Skin epidermis (tissue), 12 donors: ENCODE data around the gene IGSF8.
"Not testable (repeated sequence)": the region's sequence is repeated elsewhere in the genome, so short reads cannot be mapped to it uniquely, and the experiment has no call there.

Source experiments
- H3K27ac ChIP-seq, 21 experiments: fragments of 200-600 bp; sonication (generic) in 11 of 21; one replicate each; pipeline ENCODE4 v1.5.0; 2020; ENCODE audit warnings: mild to moderate bottlenecking in 3 of 21, inconsistent platforms in 2 of 21, moderate library complexity in 2 of 21
- H3K4me3 ChIP-seq, 7 experiments: fragments of 200-600 bp; sonication (generic) in 2 of 7; one replicate each; pipeline ENCODE4 v1.5.0; 2020; ENCODE audit warnings: inconsistent platforms in 2 of 7, mild to moderate bottlenecking in 2 of 7, moderate library complexity in 1 of 7

IGSF8 gene

DNA sequence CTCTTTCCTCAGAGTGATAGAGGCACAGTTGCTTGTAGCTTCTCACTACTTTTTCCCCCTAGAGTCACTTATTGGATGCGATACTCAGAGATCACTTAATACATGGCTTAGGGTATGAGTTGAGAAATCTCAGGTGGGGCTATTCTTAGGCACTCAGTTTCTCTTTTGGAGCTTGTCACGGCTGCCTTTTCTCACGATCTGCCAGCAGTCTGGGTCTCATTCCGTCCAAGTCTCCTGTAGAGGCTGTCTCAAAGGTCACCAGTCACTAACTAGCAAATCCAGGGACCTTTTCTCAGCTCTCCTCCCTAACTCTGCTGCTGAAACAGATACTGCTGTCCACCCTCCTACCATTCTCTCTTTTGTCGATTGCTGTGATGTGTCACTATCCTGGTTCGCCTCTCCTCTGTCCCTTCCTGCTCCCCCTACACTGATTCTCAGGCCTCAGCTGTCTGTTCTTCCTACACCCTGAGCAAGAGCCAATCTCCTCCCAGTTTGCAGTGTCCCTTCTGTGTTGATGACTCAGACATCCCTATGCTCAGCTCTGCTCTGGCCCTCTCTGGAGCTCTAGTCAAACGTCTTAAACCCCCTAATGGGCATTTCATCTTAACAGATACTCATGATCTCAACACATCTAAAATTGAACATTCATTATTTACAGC, 29.6 kb upstream of the IGSF8 start:
- Histone ChIP-seq H3K27ac (no peak overlapping the region), H3K4me3 (no peak overlapping the region)

DNA sequence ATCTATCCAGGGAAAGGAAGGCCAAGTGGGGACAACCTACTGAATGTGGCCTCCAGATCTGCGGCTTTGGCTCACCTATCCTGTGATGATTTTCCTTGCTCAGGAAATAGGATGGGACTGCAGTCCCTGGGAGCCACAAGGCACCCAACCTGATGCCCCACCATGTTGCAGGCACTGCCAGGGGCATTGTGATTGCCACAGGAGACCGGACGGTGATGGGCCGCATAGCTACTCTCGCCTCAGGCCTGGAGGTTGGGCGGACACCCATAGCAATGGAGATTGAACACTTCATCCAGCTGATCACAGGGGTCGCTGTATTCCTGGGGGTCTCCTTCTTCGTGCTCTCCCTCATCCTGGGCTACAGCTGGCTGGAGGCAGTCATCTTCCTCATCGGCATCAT, 29.0 kb upstream of the IGSF8 start:
- Histone ChIP-seq H3K4me3 (no peak overlapping the region), H3K27ac (no peak overlapping the region)

DNA sequence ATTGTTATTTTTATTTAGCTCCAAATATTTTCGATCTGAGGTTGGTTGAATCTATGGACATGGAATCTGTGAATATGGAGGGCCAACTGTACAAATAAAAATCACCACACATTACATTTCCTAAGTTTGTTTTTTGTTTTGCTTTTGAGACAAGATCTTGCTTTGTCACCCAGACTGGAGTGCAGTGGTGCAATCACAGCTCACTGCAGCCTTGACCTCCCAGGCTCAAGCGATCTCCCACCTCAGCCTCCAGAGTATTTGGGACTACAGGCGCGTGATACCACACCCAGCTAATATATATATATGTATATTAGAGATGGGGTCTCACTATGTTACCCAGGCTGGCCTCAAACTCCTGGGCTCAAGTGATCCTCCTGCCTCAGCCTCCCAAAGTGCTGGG, 27.9 kb upstream of the IGSF8 start:
- not testable (repeated sequence) for H3K4me3 ChIP-seq, H3K27ac ChIP-seq

DNA sequence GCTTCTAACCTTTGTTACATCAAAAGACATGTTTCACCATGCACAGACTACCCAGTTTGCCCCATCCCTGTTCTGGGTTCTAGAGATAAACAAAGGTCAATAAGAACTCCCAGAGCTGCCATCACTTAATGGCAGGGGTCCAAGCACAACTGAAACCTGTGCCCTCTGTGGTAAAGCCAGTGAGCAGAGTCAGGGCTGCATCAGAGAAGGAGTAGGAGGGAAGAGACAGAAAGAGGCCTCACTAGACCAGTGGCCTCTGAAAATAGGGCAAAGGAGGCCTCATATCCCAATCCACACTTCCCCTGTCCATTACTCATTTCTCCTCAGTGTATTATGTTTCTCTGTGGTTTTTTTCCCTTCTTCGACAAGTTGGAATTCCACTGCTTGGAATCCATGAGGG, 27.3 kb upstream of the IGSF8 start:
- Histone ChIP-seq H3K27ac (peak overlapping the region in 1 of 21 experiments; percentile 52), H3K4me3 (no peak overlapping the region)

DNA sequence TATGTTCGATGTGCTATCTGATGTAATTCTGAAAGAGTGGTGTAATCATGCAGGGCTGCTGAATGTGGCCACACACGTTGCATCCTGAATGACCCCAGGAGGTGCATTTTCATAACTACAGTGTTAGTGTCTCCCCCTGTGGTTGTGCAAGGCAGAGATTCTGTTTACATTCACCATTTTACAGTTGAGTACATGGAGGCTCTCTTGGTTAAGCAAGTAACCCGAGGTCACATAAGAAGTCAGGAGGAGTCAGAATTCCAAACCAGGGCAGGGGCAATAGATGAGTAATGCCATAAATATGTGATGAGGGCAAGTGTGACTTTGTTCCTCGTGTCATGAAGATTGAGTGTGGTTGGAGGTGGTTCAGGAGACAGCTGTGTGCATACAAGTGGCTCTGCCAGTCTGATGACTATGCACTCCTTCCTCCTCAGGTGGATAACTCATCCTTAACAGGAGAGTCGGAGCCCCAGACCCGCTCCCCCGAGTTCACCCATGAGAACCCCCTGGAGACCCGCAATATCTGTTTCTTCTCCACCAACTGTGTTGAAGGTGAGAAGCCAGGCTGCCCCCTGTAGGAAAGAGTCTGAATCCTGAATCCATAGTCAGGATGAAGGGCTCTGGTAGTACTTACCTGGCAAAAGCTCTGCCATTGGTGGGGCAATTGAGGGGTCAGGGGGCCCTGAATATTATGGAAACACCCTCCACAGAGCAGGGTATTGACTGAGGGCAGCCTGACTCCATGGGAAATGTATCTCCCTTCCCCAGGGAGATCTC, 26.5 kb upstream of the IGSF8 start:
- H3K4me3 ChIP-seq = no peak overlapping the region
- H3K27ac ChIP-seq = peak overlapping the region in 1 of 21 experiments; percentile 52

DNA sequence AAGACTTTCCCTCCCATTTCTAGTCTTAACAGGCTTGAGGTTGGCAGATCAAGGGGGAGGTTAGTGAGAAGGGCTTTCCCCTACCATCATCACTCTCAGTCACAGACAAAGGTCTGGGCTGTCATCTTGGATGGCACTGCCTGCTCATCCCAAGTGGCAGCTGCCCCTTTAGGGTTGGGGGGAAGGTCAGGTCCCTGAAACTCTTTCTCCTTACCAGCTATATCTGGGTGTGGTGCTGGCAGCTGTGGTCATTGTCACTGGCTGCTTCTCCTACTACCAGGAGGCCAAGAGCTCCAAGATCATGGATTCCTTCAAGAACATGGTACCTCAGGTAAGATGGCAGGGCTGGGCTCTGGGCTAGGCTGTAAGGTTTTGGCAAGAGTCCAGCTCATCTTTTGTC, 25.3 kb upstream of the IGSF8 start:
- Histone ChIP-seq H3K27ac (no peak overlapping the region), H3K4me3 (no peak overlapping the region)

DNA sequence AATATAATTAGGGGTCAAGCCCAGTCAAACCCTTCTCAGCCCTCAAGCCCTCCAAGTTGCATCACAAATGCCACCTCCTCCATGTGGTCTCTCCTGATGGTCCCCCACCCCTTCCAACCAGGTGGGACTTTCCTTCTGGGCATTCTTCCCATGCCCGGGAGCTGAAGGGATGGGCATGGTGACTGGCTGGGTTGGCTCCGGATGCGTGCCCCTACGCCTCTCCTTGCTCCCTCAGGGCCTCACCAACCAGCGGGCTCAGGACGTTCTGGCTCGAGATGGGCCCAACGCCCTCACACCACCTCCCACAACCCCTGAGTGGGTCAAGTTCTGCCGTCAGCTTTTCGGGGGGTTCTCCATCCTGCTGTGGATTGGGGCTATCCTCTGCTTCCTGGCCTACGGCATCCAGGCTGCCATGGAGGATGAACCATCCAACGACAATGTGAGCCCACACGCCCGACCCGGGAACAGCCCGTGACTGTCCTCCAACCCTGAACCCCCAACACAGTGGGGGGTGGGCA, 24.6 kb upstream of the IGSF8 start:
- Histone ChIP-seq H3K4me3 (no peak overlapping the region), H3K27ac (no peak overlapping the region)

DNA sequence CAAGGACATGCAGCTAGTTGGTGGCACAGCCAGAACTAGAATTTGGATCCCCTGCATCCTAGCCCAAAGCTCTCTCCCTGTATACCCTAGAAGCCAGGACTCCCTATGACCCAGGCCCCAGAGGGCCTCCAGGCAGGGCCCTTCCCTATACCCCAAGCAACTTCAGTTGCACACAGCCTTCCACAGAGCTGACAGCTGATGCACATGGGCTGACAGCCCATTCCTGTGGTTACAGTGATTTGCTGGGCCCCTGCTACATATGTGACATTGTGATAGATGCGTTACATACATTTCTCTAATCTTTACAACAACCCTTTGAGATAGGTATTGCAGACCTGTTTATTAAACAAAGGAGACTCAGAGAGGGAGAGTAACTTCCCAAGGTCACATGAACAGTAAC, 23.0 kb upstream of the IGSF8 start:
- Histone ChIP-seq H3K27ac (no peak overlapping the region), H3K4me3 (no peak overlapping the region)

DNA sequence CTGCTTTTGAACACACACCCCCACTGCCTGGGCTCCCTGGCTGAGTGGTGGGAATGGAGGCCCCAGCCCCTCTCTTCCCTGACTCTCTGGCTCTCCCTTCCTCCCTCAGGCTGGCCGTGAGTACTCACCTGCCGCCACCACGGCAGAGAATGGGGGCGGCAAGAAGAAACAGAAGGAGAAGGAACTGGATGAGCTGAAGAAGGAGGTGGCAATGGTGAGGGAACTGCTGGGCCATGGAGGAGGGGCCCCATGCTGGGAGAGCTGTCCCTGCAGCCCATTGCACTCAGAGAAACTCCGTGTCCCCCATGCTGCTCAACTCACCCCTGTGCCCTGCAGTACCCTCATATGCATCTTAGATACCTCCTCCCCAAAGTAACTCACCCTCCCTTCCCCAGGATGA, 22.4 kb upstream of the IGSF8 start:
- H3K27ac ChIP-seq = no peak overlapping the region

DNA sequence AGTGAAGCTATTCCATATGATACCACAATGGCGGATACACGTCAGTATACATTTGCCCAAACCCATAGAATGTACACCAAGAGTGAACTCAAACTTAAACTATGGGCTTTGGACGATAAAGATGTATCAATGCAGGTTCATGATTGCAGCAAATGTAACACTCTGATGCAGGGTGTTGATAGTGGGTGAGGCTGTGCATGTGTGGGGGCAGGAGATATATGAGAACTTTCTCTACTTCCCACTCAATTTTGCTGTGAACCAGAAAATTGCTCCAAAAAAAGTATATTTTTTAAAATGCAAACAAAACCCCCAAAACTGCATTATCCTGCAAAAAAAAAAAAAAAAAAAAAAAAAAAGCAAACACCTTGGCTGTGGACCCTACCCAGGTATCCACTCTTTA, 20.5 kb upstream of the IGSF8 start:
- H3K4me3 ChIP-seq = no peak overlapping the region
- H3K27ac ChIP-seq = no peak overlapping the region

More for the DNA sequence above, 22.4 kb upstream of the IGSF8 start:
- H3K4me3 ChIP-seq = no peak overlapping the region

DNA sequence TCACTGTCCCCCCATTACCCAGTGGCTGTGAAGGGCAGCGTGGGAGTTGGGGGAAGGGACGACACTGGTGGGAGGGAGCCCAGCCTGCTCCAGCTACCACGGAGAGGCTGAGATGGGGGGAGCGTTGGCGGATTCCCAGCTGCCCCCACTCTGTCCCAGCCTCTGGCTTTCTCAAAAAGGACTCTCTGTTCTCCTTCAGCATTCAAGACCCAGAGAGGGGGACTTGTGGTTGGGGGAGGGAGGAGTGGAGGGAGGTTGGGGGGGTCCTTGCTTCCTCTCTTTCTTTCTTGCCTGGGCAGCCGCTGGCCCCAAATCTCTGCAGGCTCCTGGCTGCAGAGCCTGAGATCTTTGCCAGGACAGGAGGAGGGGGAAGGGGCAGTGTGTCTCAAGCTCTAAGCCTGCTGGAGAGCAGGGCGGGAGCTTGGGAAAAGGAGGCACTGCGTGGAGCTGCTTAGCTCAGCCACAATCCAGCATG, 19.3 kb upstream of the IGSF8 start:
- no peak overlapping the region for H3K4me3 ChIP-seq

DNA sequence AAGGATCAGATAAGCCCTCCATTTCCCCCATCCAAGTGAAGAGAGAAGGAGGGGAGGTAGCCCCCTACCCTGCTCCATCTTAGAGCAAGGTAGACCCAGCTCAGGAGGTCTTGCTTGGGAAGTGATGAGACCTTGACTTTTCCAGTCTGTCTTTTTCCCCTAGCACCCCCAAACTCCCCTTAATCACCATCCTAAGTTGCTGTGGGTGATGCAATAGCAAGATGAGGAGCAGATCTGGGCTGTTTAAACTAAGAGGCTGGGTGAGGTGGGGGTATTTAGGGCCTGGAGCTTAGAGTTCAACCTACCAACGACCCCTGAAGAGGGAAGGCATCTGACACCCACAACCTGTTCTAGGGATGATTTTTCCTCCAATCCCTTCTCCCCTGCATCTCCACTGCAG, 18.9 kb upstream of the IGSF8 start:
- no peak overlapping the region for H3K27ac ChIP-seq

More for the DNA sequence above, 19.3 kb upstream of the IGSF8 start:
- H3K27ac ChIP-seq = no peak overlapping the region

DNA sequence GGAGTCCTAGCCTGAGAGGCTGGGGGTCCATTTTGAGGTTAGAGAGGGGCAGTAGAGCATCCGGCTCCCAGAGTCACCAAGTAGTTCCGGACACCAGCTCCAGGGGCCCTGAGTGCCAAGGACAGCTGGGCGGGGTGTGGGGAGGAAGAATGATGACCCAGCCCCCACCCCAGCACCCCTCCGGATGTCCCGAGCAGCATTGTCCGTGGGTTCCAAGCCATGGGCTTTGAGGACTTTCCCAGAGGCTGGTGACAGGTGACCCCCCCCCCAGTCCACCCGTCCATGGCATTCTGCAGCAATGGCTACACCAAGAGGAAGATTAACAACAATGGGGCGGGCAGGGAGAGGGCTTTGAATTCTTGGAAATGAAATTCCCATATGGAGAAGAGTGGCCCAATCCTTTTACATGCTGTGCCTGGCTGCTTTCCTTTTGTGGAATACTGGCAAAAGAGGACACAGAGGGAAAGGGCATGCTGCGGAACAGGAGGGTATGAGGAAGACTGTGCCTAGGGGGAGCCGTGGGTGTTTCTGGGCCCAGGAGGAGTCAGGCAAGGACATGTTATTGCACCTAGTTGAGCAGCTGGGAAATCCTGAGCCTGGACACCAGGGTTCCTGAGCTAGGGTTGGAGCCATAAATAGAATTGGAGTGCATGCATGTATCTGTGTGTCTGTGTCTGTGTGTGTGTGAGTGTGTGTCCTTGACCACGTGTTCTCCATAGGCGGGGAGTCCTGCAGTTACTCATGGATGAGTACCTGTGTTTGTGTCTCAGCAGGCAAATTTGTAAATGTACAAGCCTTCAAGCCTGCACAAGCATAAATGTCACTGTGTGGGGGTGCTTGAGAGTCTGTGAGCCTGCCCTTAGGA, 18.1 kb upstream of the IGSF8 start:
- H3K27ac ChIP-seq = no peak overlapping the region
- no peak overlapping the region for H3K4me3 ChIP-seq

More for the DNA sequence above, 18.9 kb upstream of the IGSF8 start:
- H3K4me3 ChIP-seq = no peak overlapping the region

DNA sequence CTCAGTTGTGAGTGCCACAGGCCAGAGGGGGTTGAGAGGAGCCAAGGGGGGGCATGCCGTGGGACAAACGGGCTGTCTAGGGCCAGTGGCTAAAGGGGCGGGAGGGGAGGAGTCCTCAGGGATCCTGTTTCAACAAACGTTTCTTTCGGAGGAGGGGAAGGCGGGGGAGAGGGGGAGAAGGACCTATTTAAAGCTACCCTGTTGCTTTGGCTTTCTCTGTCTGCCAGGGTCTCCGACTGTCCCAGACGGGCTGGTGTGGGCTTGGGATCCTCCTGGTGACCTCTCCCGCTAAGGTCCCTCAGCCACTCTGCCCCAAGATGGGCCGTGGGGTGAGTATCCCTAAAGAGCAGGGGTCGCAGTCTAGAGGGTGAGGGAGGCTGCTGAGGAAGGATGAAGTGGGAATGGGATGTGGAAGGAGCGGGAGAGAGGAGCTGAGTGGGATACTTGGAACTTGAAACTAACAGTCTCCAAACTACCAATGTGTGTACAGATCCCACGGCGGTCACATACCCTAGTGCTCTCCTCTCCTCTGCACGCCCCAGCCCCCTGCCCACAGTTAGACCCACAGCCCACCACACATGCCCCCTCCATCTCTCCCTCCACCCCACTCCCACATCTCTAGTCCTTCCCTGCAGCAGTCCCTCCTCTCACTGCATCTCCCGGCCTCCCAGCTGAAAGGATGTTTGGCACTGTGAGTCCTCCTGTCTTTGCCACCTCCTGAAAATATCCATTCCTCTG, 17.3 kb upstream of the IGSF8 start, which contains the start of gene ATP1A2:
TSS of gene ATP1A2 (plus strand) at position 215 of the 738 bp plus-strand sequence. CDS start at position 318, 103 bp downstream.
- Histone ChIP-seq H3K4me3 (no peak within 1 kb of the TSS), H3K27ac (no peak within 1 kb of the TSS)

DNA sequence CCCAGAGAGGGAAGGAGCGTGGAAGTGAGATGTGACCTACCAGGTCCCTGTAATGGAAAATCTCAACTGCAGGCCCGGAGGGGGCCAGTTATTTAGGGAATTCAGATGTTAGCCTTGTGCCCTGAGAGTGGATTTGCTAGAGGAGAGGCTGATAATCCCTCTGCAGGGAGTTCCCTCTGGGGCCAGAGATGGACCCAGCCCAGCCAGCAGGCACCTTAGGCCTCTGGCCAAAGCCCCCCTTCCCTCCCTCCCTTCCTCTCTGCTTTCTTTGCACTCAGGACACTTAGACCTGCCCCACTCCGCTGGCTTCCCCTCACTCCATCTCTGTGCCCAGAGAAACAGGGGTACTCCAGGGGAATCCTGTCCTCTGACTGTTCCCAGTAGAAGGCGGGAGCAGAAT, 15.7 kb upstream of the IGSF8 start:
- no peak overlapping the region for H3K4me3 ChIP-seq
- H3K27ac ChIP-seq = peak overlapping the region in 1 of 21 experiments; percentile 8

DNA sequence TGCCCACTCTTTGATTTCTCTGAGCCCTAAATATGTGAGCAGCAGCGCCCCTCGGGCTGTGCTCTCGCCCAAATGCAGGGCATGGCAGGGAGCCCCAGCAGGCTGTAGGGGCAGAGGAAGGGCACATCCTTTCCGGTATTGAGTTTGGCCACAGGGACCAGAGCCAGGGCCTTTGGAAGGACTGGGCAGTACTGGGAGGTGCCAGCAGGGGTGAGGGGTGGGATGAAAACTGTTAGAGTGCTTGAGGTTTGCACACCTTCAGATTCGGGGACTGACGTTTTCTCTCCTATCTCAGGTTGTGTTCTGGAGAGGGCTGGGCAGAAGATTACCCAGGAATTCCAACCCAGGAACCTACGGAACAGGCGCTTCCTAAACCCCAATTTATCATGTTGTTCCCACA, 15.0 kb upstream of the IGSF8 start:
- peak overlapping the region in 1 of 21 experiments; percentile 8 for H3K27ac ChIP-seq
- no peak overlapping the region for H3K4me3 ChIP-seq

DNA sequence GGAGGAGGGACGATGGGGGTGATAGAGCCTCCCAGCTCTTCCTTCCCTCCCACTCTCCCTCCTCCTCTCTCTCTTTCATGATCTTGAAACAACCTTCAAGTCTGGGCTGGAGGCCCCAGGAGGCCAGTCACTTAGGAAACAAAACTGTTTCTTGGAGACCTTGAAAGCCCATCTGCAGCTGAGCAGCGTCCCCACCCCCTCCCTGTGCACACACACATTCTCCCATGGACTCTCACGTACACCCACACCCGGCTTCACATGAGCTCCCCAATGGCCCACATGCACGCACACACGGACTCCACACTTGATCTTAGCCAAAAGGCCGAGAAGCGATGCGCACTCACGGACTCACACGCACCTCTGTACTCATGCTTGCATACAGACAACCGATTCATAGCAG, 13.9 kb upstream of the IGSF8 start:
- no peak overlapping the region for H3K4me3 ChIP-seq
- H3K27ac ChIP-seq = no peak overlapping the region

DNA sequence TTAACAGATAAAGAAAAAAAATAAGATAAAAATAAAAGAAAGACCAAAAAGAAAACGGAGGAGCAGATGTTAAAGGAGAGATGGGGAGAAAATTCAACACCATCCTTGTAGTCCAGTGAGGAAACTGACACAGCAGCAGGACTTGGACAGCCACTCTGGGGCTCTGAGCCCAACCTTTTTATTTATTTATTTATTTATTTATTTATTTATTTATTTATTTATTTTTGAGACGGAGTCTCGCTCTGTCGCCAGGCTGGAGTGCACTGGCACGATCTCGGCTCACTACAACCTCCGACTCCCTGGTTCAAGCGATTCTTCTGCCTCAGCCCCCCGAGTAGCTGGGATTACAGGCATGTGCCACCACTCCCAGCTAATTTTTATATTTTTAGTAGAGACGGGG, 13.0 kb upstream of the IGSF8 start:
- not testable (repeated sequence) for H3K4me3 ChIP-seq, H3K27ac ChIP-seq

DNA sequence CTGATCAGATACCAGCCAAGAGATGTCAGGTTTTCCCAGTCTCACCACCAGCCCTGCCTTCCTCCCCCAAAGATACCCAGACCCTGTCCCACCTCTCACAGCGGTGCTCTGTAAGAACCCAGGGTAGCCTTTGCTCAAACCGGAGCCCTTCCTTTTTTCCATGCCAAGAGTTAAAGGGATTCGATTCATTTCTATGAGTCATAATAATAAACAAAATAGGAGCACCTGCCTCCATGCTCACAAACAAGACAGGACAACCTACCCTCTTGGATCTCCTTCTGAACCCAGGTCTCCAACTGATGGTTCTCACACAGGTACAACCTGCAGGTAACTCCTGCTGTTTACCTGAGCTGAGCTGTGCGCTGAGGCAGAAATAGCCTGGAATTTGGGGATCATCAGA, 11.3 kb upstream of the IGSF8 start:
- no peak overlapping the region for H3K4me3 ChIP-seq
- H3K27ac ChIP-seq = no peak overlapping the region
